Panc1 (cell line): ENCODE data around the gene ATP5F1D. TPM values are rescaled to one million over a fixed set of nuclear protein-coding genes. Genes with fewer than 3 reads are reported as not detected.

Source experiments
- ATAC-seq: fragments of 200-7000 bp; cut with Tn5 transposase; 2 replicates; pipeline ENCODE4 v1.9.1; 2020; ENCODE audit warnings: mild to moderate bottlenecking, moderate library complexity
- BruUV-seq: library from RNA; stranded (reverse); fragments of 400-500 nt; replicated peaks from 2 replicates; lab custom pipeline; 2021; lab: Mats Ljungman, UMichigan
- CTCF ChIA-PET: fragments of 300-600 bp; sonication (Branson Sonifier 250); formaldehyde crosslinking; loops from one replicate; lab custom pipeline; 2022; ENCODE audit warnings: antibody characterized with exemption; lab: Charles Lee
- POLR2A ChIA-PET: fragments of 300-600 bp; sonication (Branson Sonifier 250); formaldehyde crosslinking; loops from one replicate; lab custom pipeline; 2022; ENCODE audit warnings: antibody characterized with exemption; lab: Charles Lee
- DNase-seq: peaks from one replicate; pipeline ENCODE4 v3.0.0-alpha.2; 2010; ENCODE audit warnings: low read depth, low spot score
- H3K27ac ChIP-seq: 2 replicates; pipeline ENCODE4 v1.5.1; 2011; ENCODE audit warnings: mild to moderate bottlenecking, low read length, inconsistent platforms
- H3K27me3 ChIP-seq: fragments of 200-500 bp; sonication (Bioruptor generic); 2 replicates; pipeline ENCODE4 v1.6.0; 2014; ENCODE audit warnings: low read length, inconsistent platforms; ENCODE audit not compliant: control insufficient read depth, insufficient read depth
- H3K36me3 ChIP-seq: fragments of 200-500 bp; sonication (Bioruptor generic); 2 replicates; pipeline ENCODE4 v1.5.1; 2014; ENCODE audit warnings: inconsistent platforms, mild to moderate bottlenecking, low read length, moderate library complexity; ENCODE audit not compliant: control insufficient read depth, insufficient read depth
- H3K4me1 ChIP-seq: 2 replicates; pipeline ENCODE4 v1.5.1; 2011; ENCODE audit warnings: inconsistent platforms, mild to moderate bottlenecking, low read length, moderate library complexity; ENCODE audit not compliant: control insufficient read depth, insufficient read depth
- H3K4me3 ChIP-seq, 2 experiments: 2 replicates each; pipeline ENCODE4 v1.5.1; 2011 to 2012; ENCODE audit warnings: low read depth in 2 of 2, low read length in 2 of 2, mild to moderate bottlenecking in 2 of 2, inconsistent platforms in 1 of 2, moderate library complexity in 1 of 2
- H3K9me3 ChIP-seq: fragments of 200-500 bp; sonication (Bioruptor generic); 2 replicates; pipeline ENCODE4 v1.5.1; 2014; ENCODE audit warnings: low read depth, mild to moderate bottlenecking, inconsistent platforms, low read length, moderate library complexity; ENCODE audit not compliant: control insufficient read depth, insufficient read depth
- POLR2AphosphoS5 ChIP-seq: IDR thresholded peaks from 2 replicates; pipeline ENCODE4 v1.6.1; 2012; ENCODE audit warnings: mild to moderate bottlenecking, low read depth, low read length, moderate library complexity
- SIN3A ChIP-seq: IDR thresholded peaks from 2 replicates; pipeline ENCODE4 v1.6.1; 2012; ENCODE audit warnings: low read depth, mild to moderate bottlenecking, low read length, moderate library complexity, borderline replicate concordance; ENCODE audit not compliant: insufficient read depth
- TCF7L2 ChIP-seq: IDR thresholded peaks from 2 replicates; pipeline ENCODE4 v1.6.1; 2011; ENCODE audit warnings: mild to moderate bottlenecking, low read depth, low read length, inconsistent platforms
- in situ Hi-C: cut with HindIII; loops from 2 replicates; pipeline ENCODE4 v1.10.0; 2016; ENCODE audit warnings: low sequenced_read_pairs, low pct_unique_long_range_greater_than_20kb
- intact Hi-C: fragments of 100-400 bp; cut with micrococcal nuclease; formaldehyde crosslinking; loops from one replicate; pipeline ENCODE4 v1.10.0; 2022; ENCODE audit not compliant: unreplicated experiment
- total RNA-seq: library from RNA; stranded (reverse); gene quantifications from one replicate; pipeline ENCODE4 v1.2.1, GENCODE V29; 2021; ENCODE audit not compliant: unreplicated experiment
- TF ChIP-seq, protein P1 (sequence below), 2 experiments: IDR thresholded peaks; 2 replicates each; pipeline ENCODE4 v1.6.1; 2011 to 2012; ENCODE audit warnings: low read depth in 2 of 2, control low read depth in 1 of 2, low read length in 1 of 2, mild to moderate bottlenecking in 1 of 2, moderate library complexity in 1 of 2; ENCODE audit not compliant: insufficient read depth in 1 of 2
- TF ChIP-seq, protein P2 (sequence below): fragments of 450-650 bp; IDR thresholded peaks from 2 replicates; pipeline ENCODE4 v1.5.1; 2017; ENCODE audit warnings: mild to moderate bottlenecking

The ATP5F1D gene
- total RNA-seq, 1 experiment from 2014 or later = 218 TPM

GRCh38 chr19:1260749-1261537, 19.4 kb downstream of the ATP5F1D start:
- Histone ChIP-seq H3K36me3 (no peaks in the 10 kb centered on the region; the same call in 1 of the 2 replicates), H3K4me3 (peak overlapping the region; percentile 60 to 70), H3K9me3 (no peaks in the 10 kb centered on the region), H3K27me3 (no peaks in the 10 kb centered on the region), H3K4me1 (peaks cover 67% of the 10 kb centered on the region), H3K27ac (peak overlapping the region; percentile 95)
- ATAC-seq (peak; percentile 66), DNase-seq (no peak)
- BruUV-seq = no TSS peak
- ChIA-PET POLR2A (interaction anchor here (0.6 kb wide), 2 partner anchors 31 to 194 kb away, joined by 3 to 13 read pairs; no protein-coding TSS in a partner anchor), CTCF (interaction anchor here (1.3 kb wide), 1 partner anchor 16 kb away, joined by 4 read pairs; no protein-coding TSS in a partner anchor)
- in situ Hi-C loops = no loop called here
- TF ChIP-seq TCF7L2 (no peak), POLR2AphosphoS5 (no peak), SIN3A (no peak)
- TF ChIP-seq, protein P1, sequence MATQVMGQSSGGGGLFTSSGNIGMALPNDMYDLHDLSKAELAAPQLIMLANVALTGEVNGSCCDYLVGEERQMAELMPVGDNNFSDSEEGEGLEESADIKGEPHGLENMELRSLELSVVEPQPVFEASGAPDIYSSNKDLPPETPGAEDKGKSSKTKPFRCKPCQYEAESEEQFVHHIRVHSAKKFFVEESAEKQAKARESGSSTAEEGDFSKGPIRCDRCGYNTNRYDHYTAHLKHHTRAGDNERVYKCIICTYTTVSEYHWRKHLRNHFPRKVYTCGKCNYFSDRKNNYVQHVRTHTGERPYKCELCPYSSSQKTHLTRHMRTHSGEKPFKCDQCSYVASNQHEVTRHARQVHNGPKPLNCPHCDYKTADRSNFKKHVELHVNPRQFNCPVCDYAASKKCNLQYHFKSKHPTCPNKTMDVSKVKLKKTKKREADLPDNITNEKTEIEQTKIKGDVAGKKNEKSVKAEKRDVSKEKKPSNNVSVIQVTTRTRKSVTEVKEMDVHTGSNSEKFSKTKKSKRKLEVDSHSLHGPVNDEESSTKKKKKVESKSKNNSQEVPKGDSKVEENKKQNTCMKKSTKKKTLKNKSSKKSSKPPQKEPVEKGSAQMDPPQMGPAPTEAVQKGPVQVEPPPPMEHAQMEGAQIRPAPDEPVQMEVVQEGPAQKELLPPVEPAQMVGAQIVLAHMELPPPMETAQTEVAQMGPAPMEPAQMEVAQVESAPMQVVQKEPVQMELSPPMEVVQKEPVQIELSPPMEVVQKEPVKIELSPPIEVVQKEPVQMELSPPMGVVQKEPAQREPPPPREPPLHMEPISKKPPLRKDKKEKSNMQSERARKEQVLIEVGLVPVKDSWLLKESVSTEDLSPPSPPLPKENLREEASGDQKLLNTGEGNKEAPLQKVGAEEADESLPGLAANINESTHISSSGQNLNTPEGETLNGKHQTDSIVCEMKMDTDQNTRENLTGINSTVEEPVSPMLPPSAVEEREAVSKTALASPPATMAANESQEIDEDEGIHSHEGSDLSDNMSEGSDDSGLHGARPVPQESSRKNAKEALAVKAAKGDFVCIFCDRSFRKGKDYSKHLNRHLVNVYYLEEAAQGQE (IDR thresholded peaks at IDR 0.05; ENCODE audit: insufficient read depth in 1 of 2, low read depth in 2 of 2, low read length in 1 of 2) = no peak
- TF ChIP-seq, protein P2, sequence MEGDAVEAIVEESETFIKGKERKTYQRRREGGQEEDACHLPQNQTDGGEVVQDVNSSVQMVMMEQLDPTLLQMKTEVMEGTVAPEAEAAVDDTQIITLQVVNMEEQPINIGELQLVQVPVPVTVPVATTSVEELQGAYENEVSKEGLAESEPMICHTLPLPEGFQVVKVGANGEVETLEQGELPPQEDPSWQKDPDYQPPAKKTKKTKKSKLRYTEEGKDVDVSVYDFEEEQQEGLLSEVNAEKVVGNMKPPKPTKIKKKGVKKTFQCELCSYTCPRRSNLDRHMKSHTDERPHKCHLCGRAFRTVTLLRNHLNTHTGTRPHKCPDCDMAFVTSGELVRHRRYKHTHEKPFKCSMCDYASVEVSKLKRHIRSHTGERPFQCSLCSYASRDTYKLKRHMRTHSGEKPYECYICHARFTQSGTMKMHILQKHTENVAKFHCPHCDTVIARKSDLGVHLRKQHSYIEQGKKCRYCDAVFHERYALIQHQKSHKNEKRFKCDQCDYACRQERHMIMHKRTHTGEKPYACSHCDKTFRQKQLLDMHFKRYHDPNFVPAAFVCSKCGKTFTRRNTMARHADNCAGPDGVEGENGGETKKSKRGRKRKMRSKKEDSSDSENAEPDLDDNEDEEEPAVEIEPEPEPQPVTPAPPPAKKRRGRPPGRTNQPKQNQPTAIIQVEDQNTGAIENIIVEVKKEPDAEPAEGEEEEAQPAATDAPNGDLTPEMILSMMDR = no peak
- intact Hi-C loops = no loop called here

GRCh38 chr19:1261538-1261797, 19.9 kb downstream of the ATP5F1D start:
- Histone ChIP-seq H3K36me3 (no peaks in the 10 kb centered on the region; the same call in 1 of the 2 replicates), H3K9me3 (no peaks in the 10 kb centered on the region), H3K4me3 (peak overlapping the region; percentile 60 to 70), H3K27ac (peak overlapping the region; percentile 95), H3K4me1 (peaks cover 66% of the 10 kb centered on the region), H3K27me3 (no peaks in the 10 kb centered on the region)
- BruUV-seq = no TSS peak
- POLR2A ChIA-PET = no interaction called here
- ATAC-seq (no peak), DNase-seq (no peak)
- intact Hi-C loops = no loop called here
- CTCF ChIA-PET = interaction anchor here (1.3 kb wide), 1 partner anchor 17 kb away, joined by 4 read pairs; no protein-coding TSS in a partner anchor
- in situ Hi-C loops = no loop called here
- TF ChIP-seq, protein P2 = no peak
- TF ChIP-seq TCF7L2 (no peak), POLR2AphosphoS5 (no peak), SIN3A (no peak)
- TF ChIP-seq, protein P1 (IDR thresholded peaks at IDR 0.05; ENCODE audit: insufficient read depth in 1 of 2, low read depth in 2 of 2, low read length in 1 of 2) = no peak
